HG03060 (cell line): ENCODE data around the gene SOAT1.

Experiments used
- ATAC-seq: cut with Tn5 transposase; IDR thresholded peaks from one replicate; pipeline ENCODE4 v1.9.1; 2021; ENCODE audit warnings: low read depth, moderate number of reproducible peaks; ENCODE audit not compliant: unreplicated experiment

SOAT1 gene

DNA sequence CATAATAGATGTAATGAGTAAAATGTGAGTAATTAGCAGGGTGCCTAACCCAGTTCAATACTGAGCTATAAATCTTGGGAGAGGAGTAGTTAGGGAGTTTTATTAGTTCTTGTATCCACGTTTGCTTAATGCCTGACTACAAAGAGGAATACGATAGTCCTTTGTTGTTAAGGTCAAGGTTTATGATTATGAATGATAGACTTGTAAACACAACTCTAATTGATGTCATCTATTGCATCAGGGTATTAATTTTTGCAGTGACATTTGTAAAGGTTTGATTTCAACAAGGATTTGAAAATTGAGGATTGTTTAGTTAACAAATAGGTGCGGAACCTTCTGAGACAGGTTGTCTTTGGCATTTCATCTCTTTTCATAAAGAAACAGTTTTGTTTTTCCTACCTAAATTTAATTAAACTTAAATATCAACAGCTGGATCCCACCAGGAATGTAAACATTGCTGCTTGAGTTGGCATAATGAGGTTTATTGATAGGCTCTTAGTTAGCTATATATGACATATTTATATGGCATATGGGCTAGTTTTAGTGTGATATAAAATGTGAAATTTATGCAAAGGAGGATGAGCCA is 9.7 kb downstream of the SOAT1 start:
- ATAC-seq = no peak

DNA sequence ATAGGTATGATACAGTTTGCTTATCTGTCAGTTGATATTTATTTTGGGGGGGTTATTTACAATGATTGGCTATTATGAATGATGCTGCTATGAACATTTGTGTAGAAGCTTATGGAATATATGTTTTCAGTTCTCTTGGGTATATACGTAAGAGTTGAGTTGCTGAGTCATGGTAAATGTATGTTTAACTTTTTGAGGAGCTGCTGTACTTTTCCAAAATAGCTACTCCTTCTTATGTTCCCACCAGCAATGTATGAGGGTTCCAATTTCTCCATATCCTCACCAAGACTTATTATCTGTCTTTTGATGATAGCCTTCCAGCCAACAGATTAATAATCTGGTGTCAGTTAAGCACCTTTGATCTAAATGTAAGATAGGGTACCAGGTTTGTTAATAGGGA is 11.9 kb downstream of the SOAT1 start:
- no peak for ATAC-seq

DNA sequence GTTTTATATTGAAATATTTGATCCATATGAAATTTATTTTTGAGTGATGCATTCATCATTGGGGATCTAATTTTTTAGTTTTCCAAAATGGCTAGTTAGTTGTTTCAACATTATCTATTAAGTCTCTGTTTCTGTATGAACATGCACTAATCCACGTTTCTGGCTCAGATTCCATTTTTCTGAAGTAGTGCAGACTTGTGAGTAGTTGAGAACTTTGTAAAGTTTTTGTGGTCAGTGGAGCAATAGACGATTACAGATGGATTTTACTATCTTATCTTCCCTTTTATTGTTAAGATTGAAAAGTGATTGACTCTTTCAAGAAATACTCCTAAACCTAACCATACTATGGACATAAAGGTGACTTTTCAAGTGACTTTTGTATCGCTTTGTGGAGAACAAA is 16.7 kb downstream of the SOAT1 start:
- ATAC-seq = no peak

DNA sequence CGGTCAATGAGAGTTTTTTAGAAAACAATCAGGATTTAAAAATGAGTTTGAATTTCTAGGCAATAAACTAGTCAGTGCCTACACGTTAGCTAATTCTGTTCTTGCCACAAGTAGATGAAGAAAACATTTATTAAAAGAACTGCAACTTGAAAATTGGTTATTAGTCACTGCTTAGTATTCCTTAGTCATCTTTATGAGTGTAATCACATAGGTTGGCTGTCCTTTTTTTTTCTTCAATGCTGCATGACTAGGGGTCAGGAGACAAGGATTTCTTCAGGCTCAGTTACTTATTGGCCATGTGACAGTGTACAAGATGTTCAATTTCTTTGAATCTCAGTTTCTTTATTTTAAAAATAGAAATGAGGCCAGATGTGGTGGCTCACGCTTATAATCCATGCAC is 17.1 kb downstream of the SOAT1 start:
- ATAC-seq = no peak

DNA sequence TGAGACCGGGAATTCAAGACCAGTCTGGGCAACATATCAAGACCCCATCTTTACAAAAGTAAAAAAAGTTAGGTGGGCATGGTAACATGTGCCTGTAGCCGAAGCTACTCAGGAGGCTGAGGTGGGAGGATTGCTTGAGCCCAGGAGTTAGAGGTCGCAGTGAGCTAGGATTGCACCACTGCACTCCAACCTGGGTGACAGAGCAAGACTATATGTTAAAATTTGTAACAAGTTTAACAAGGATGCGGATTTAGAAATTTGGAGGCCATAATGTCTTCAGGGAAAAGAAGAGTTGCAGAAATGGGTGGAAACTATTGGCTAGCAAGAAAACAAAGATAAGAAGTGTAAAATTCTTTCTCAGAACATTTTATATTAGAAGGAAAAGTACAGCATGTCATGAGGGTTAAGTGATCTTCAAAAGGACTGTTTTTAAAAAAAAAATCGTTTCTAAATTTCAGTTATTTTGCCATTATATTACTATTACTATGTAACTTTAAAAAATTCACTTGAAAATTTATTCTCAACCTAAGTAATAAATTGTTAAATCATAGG is 17.6 kb downstream of the SOAT1 start:
- no peak for ATAC-seq

DNA sequence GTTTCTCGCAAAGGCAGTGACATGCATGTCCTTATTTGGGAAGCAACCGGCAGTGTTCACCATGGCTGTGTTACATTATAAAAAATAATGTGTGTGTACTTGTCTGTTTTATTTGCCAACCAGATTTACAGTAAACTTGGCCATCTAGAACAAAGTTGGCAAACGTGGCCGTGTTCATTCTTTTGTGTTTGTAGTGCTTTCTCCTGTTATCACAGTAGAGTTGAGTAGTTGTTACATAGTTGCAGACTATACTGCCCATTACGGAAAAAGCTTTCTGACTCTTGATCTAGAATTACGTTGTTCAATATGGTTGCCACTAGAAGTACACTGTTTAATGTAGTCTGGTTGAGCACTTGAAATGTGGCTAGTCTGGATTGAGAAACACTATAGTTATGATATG is 19.4 kb downstream of the SOAT1 start:
- no peak for ATAC-seq

DNA sequence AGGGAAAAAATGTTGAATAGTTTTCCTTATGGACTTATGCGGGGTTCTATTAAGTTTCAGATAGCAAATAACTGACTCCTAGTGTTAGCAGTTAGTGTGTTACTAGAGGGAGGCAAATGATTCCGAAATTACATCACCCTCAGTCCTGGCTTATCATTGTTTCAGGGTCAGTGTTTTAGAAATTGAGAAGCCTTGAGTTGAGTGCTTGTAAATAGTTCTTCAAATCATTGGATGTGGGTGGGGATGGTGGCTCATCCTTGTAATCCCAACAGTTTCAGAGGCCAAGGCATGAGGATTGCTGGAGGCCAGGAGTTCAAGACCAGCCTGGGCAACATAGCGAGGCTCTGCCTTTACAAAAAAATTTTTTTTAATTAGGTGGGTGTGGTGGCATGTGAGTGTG is 21.3 kb downstream of the SOAT1 start:
- no peak for ATAC-seq

DNA sequence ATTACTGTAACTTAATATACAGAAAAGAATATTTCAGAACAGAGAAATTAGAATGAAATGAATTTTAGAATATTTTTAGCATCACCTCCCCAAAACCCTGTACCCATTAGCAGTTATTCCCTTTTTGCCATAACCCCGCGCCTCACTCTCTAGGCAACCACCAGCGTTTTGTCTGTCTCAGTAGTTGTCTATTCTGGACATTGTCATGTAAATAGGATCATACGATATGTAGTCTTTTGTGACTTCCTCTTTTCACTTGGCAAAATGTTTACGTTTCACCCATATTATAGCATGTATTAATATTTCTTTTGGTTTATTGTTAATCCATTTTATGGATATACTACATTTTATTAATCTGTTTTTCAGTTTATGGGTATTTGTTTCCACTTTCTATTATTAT is 24.9 kb downstream of the SOAT1 start:
- no peak for ATAC-seq

DNA sequence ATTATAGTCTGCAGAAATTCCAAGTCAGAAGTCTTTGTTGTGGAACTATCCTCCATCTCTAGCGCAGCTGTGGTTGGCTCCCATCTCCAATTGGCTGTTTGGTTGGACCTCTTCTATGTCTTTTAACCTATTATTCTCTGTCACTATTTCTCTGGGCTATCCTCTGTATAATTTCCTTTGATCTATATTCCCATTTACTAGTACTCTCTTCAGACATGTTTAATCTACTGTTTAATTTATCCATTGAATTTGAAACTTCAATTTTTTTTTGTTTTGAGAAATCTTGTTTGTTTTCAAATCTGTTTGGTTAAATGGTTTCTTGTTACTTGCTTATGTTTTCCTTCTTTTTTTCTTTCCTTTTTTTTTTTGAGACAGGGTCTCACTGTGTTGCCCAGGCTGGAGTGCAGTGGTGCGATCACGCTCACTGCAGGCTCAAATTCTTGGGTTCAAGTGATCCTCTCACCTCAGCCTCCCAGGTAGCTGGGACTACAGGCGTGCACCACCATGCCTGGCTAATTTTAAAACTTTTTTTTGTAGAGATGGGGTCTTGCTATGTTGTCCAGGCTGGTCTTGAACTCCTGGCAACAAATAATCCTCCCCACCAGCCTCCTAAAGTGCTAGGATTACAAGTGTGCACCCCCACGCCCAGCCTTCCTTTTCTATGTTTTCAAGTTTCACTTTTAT is 28.1 kb downstream of the SOAT1 start:
- ATAC-seq = no peak

DNA sequence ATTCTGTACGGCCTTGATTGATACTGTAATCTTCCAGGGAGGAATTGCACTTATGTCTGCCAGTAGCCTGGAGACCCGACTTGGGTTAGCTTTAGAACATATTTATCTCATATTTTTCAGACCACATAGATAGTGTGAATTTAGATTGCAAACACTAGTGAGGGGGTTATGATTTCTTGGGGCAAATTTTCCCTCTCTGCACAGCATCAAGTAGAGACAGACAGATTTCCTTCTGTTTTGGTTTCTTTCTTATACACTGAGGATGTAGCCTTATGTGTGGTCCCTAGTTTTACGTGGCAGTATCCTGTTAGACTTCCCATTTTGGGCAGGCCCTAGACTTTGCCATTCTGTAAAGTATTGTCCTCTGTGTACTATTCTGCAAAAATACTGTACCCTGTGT is 29.0 kb downstream of the SOAT1 start:
- ATAC-seq = no peak

DNA sequence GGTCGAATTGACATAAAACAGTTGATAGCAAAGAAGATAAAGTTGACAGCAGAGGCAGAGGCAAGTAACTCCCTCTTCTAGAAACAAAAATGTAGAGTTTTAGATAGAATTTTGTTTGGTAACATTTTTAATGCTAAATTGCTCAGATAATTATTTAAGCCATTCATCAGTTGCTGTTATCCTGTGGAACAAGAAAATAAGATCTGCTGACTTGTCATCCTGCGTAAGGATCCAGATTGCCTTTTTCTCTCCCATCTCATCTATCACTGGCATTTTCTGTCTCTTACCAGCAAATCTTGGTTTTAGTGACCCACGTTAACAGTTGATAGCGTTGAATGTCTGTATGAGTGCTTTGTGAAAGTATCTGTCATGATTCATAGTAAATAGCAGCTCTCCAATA is 29.8 kb downstream of the SOAT1 start:
- ATAC-seq = no peak

DNA sequence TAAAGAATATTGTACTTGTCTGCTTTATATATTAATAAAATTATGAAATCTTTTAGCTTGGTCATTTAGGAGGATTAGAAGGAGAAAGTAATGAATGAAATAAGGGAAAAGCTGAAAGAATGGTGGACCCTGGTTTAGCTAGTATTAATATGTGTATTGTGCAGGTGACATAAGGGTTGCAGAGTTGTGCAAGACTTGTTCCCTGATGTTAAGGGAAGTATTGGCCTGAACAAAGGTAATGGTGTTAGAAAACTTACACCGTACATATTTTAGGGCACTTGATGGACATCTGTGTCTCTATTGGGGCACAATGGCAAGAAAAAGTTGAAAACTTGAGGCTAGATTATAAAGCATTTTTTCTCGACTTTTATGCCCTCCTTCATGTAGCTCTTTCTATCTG is 32.2 kb downstream of the SOAT1 start:
- ATAC-seq = no peak

DNA sequence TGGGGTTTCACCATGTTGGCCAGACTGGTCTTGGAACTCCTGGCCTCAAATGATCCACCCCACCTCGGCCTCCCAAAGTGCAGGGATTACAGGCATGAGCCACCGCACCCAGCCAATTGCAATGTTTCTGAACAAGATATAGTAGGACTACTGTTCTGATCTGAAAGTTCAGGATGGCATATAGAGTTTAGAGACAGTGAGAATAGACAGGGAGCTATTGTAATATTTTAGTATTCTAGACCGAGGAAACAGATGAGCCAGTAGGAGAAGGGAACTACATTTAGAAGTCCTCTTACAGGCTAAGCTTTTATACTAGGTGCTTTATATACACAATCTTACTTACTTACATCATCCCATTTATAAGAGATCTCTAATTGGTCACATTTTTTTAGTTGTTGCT is 33.1 kb downstream of the SOAT1 start:
- ATAC-seq = no peak

DNA sequence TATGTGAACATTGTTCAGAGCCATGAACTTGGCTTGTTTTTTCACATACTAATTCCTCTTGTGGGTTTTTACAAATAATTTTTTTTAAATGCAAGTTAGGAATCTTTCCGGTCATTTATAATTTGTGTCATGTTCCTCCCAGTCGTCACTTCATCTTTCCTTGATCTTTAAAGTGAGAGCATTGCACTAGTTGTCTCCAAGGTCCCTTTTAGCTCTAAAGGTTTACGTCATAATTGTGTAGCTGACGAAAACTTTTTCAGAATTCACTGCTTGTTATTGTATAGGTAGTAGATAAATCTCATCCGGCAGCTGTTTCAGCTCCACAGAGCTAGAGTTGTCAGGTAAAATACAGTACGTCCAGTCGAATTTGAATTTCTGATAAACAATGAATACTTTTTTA is 33.6 kb downstream of the SOAT1 start:
- ATAC-seq = no peak

DNA sequence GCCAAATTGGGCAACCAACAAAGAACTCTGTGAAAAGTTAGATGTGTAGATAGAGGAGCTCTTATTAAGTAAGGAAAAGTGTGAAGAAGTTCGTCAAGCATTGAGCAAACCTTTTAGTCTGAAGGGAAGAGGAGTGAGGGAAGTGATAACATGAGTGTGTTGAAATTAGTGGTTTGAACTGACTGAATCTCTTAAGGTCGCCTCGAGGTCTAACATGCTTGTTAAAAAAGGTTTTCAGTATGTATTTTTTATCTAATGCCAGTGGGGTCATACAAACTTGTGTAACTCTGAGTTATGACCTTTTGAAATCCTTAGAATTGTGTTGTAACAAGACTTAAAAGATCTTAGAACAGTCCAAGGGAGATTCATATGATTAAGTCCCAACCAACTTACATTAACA is 34.1 kb downstream of the SOAT1 start:
- no peak for ATAC-seq

DNA sequence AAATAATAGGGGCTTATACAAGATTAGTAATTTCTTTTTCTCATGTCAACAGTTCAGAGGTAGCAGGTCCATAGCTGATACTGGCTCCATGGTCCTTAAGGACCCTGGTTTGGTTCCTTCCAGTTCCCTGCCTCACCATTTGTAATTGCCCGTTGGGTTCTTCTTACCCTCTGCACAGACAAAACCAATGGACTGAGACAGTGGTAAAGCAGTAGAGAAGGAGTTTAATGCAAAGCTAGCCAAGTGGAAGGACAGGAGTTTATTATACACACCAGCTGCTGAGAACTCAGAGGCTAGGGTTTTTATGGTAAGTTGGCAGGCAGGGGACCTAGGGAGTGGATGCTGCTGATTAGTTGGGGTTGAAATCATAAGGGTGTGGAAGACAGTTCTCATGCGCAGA is 36.3 kb downstream of the SOAT1 start:
- no peak for ATAC-seq

DNA sequence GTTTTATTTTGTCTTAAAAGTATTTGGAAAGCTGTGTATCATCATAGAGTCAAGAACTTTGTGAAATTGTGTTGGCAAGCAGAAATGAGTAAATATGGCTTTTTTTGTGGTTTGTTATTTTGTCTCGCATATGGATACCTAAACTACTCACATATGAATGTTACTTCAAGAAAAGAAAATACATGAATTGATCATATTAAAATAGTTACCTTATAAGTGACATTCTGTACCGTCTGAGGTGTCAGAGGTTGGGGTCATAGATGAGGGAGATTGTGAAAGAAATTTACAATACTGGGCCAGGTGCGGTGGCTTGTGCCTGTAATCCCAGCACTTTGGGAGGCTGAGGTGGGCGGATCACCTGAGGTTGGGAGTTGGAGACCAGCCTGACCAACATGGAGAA is 40.8 kb downstream of the SOAT1 start:
- no peak for ATAC-seq

DNA sequence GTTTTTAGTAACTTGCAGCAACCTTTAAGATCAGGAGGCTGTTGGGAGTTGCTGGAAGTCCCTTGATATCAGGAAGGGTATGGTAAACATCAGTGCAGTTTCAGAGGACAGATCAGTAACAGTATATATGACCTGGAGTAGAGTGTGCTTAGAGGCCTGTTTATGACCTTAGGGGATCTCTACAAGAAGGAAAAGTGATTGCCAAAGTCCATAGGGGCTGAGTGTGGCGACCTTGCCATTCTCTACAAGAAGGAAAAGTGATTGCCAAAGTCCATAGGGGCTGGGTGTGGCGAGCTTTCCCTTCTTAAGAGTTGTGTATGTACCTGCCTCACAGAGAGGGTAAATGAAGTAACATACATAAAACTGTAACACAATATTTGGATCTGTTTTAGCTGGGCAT is 43.7 kb downstream of the SOAT1 start:
- no peak for ATAC-seq

DNA sequence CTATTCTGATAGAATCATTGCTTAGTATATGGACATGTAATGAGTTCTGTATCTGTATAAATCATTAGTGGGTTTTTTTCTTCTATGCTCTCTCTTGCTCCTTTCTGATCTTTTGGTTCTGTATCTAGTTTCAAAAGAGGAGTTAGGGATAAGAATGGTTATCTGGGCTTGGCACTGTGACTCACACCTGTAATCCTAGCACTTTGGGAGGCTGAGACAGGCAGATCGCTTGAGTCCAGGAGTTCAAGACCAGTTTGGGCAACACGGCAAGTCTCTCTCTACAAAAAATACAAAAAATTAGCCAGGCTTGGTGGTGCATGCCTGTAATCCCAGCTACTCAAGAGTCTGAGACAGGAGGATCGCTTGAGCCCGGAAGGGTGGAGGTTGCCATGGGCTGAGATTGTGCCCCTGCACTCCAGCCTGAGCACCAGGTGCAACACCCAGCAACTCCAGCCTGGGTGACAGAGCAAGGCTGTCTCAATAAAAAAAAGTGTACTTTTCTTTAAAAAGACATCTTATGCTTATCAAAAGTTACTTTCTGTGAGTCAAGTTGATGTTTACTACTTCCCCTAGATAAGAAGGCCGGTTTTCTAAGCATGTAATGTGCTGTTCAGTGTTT is 44.5 kb downstream of the SOAT1 start:
- ATAC-seq = no peak

DNA sequence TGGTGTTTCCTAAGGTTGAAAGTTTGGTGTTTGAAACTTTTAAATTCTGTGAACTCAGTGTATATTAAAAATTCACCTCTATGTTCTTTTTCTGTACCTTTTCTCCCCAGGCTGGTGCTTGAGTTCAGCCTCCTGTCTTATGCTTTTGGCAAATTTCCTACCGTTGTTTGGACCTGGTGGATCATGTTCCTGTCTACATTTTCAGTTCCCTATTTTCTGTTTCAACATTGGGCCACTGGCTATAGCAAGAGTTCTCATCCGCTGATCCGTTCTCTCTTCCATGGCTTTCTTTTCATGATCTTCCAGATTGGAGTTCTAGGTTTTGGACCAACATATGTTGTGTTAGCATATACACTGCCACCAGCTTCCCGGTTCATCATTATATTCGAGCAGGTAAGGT is 47.3 kb downstream of the SOAT1 start:
- ATAC-seq = no peak

DNA sequence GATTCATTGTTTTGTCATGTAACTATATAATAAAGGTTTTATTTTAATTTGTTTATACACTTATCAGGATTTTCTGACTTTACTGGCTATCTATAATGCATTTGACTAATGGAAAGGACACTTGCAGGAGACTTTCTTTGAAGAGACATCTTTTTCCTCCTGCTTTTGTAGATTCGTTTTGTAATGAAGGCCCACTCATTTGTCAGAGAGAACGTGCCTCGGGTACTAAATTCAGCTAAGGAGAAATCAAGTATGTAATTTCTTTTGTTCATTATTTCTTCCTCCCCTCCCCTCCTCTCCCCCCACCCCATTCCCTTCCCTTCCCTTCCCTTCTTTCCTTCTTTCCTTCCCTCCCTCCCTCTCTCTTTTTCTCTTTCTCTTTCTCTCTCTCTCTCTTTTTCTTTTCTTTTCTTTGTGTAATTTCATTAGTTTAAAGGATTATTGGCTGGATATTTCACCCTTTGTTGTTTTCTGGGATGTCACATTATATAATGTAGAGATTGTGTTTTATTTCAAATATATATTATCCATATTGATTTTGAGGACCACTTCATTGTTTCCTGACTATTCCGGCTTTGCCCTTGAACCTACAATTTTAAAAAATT is 48.4 kb downstream of the SOAT1 start:
- no peak for ATAC-seq
